Measurements from ENCODE around the gene MORF4L1.
"Not testable (repeated sequence)": the region's sequence is repeated elsewhere in the genome, so short reads cannot be mapped to it uniquely, and the experiment has no call there.

MORF4L1 gene

DNA sequence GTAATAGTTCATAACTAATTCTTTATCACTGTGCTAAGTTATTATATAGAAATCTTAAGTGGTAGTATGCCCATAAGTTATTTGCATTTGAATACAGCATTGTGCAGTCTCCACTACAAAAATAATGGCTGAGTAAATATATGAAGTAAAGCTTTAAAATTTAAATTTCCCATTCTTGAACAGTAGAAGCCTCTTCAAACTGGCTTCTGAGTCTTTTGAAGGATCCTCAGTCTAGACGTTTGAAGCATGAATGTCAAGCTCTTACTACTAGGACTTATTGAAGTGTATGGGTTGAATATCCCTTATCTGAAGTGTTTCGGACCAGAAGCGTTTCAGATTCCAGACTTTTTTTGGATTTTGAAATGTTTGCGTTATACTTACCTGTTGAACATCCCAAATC is 16.3 kb downstream of the MORF4L1 start:
- Histone ChIP-seq H3K4me3 (no peak overlapping the region), H3K27ac (no peak overlapping the region)

DNA sequence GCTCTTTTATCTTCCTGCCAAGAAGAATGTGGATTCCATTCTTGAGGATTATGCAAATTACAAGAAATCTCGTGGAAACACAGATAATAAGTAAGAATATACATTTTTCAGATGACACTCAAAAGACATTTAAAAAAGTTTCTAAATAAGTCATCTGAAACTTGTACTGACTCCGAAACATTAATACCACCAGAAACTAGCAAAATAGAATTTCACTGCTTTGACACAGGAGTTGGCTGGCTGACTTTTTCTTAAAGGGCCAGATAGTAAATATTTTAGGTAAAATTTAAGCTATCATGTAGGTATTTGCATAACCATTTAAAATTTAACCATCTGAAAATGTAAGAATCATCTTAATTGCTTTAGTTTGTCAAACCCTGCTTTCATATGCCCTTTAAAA is 20.8 kb downstream of the MORF4L1 start:
- H3K27ac ChIP-seq: no peak overlapping the region

DNA sequence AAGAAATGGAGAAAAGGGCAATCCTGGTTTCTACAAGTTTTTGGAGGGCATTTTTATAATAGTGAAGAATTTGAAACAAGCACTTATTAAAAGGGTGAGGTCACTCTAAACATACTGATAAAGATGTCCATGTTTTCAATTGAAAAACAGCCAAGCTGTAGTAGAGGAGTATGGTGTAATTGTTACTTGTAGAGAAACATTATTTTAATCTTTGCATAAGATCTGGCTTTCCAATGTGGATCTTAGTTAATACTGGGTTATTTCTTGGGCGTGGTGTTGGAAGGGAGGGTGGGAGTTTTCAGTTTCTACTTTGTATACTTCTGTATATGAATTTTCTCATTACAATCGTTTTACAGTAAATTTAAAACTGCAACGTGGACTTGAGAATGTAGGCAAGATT is 22.8 kb downstream of the MORF4L1 start:
- Histone ChIP-seq H3K4me3 (no peak overlapping the region), H3K27ac (no peak overlapping the region)

More for the DNA sequence above, 20.8 kb downstream of the MORF4L1 start:
- no peak overlapping the region for H3K4me3 ChIP-seq

DNA sequence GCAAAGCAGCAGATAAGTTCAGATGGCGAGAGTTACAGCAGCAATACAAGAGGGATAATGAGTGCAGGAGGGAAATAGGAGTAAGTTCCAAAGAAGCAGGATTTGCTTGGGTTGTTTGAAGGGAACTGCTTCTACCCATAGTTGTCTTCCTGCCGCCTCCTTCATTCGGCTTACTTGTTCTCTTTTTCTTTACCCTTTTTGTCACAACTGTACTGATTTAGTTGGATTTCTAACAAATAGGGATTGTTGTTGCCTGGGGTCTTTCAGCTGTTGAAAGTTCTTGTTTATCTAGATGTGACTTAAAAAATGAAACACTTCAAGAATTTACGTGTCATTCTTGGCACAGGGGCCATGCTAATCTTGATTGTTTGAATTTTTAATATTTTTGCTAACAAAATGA is 25.9 kb downstream of the MORF4L1 start:
- Histone ChIP-seq H3K4me3 (no peak overlapping the region), H3K27ac (no peak overlapping the region)

DNA sequence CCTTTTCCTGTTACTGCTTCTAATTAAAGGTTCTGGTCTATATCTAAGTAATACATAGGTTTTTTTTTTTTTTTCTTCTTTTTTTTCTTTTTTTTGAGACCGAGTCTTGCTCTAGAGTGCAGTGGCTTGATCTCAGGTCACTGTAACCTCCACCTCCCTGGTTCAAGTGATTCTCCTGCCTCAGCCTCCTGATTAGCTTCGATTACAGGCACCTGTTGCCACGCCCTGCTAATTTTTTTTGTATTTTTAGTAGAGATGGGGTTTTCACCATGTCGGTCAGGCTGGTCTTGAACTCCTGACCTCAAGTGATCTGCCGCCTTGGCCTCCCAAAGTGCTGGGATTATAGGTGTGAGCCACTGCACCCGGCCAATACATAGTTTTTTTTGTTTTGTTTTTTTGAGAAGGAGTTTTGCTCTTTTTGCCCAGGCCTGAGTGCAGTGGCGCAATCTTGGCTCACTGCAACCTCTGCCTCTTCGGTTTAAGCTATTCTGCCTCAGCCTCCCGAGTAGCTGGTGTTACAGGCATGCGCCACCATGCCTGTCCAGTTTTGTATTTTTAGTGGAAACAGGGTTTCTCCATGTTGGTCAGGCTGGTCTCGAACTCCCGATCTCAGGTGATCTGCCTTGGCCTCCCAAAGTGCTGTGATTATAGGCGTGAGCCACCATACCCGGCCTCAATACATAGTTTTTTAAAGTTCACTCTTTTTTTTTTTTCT is 28.3 kb downstream of the MORF4L1 start:
- H3K27ac ChIP-seq: not testable (repeated sequence)

DNA sequence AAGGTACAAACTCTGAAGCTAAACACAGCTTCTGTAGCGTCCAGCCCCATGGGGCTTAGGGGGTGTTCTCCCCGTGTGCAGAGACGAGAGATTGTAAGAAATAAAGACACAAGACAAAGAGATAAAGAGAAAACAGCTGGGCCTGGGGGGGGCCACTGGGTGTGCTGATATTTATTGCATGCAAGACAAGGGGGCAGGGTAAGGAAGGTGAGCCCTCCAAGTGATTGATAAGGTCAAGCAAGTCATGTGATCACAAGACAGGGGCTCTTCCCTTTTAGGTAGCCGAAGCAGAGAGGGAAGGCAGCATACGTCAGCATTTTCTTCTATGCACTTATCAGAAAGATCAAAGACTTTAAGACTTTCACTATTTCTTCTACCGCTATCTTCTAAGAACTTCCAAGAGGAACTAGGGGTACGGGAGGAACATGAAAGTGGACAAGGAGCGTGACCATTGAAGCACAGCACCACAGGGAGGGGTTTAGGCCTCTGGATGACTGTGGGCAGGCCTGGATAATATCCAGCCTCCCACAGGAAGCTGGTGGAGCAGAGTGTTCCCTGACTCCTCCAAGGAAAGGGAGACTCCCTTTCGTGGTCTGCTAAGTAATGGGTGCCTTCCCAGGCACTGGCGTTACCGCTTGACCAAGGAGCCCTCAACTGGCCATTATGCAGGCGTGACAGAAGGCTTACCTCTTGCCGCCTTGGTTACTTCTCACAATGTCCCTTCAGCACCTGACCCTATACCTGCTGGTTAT is 29.8 kb downstream of the MORF4L1 start:
- not testable (repeated sequence) for H3K4me3 ChIP-seq, H3K27ac ChIP-seq

More for the DNA sequence above, 28.3 kb downstream of the MORF4L1 start:
- H3K4me3 ChIP-seq: not testable (repeated sequence)

DNA sequence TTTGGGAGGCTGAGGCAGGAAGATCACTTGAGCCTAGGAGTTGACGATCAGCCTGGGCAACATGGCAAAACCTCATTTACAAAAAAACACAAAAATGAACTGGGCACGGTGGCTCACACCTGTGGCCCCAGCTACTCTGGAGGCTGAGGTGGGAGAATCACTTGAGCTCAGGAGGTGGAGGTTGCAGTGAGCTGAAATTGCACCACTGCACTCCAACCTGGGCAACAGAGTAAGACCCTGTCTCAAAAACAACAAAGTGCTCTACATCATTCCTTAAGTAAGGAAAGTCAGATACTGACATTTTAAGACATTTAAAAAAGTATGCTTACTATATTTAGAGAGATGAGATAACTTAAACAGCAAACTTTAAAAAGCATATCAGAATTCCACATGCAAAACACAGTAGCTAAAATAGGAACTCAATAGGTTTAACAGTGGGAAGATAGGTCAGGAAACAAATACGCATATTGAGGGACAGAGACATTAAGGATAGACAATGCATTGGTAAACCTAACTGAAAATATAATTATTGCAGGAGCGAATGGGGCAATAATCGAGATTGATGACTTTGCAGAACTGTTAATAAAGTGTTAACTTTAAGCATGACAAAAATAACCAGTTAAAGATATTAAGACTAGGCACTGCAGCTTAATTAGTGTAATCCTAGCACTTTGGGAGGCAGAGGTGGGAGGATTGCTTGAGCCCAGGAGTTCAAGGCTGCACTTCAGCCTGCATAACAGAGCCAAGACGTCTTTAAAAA is 32.1 kb downstream of the MORF4L1 start:
- Histone ChIP-seq H3K27ac (no peak overlapping the region), H3K4me3 (no peak overlapping the region)

DNA sequence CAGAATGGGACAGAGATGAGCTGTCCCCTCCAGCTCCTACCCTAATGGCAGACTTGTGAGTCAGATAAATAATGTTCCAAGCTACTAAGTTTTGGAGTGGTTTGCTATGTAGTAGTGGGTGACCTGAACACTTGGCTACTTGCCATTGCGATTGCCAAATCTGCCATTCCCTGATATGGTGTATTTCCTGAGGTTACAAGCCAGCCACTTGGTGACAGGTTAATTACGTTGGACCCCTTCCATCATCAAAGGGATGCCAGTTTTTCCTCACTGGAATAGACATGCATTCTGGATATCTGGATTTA is 33.6 kb downstream of the MORF4L1 start:
- H3K4me3 ChIP-seq: no peak overlapping the region
- H3K27ac ChIP-seq: no peak overlapping the region

GRCh38 chr15:78907577-78907976 is 34.9 kb downstream of the MORF4L1 start:
- peak overlapping the region in 1 of 21 experiments; percentile 33 for H3K27ac ChIP-seq

DNA sequence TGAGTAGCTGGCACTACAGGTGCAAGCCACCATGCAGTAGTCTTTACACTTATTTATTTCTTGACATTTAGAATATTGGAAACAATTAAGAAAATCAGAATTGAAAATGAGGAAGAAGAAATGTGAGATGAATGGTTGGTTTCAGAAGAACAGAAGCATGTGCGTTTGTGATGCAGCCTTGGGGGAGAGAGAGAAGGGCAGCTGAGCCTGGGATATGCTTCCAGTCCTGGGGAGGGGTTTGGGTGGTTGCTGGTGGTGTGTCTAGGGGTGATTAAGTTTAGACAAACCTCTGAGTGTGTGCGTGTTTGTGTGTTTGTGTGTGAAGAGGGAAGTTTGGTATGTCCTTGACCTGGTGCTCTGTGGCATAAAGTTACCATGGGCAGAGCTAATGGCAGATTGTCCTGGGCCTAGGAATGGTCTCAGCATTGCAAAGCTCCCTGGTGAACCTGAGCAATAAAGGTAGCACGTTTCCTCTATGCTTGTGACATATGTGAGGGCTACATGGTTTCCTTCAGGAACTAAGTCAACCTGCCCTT is 36.5 kb downstream of the MORF4L1 start:
- H3K27ac ChIP-seq: peak overlapping the region in 1 of 21 experiments; percentile 10
- H3K4me3 ChIP-seq: no peak overlapping the region

More at GRCh38 chr15:78907577-78907976, 34.9 kb downstream of the MORF4L1 start:
- no peak overlapping the region for H3K4me3 ChIP-seq

DNA sequence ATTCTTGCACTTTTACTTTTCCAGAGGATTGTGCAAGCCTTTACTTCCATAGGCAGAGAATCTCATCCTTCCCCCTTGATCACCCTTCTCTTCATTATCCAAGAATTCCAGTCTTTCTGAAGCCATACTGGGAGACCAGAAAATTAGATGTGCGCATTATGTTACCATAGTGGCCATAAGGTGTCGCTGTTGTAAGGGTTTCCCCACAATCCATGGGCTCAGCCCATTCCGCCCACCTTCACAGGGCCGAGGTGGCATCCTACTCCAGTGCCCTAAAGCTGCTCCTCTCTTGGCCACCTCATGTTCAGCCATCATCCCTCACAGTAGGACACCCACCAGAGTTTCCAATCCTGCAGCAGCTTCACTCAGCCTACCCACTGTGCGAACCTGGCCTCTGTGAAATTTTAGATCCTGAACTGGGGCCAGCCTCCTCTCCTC is 37.1 kb downstream of the MORF4L1 start:
- H3K27ac ChIP-seq: peak overlapping the region in 3 of 21 experiments; percentile 10 to 59 (median 36)
- no peak overlapping the region for H3K4me3 ChIP-seq

- Histone ChIP-seq H3K4me3 (no peak overlapping the region), H3K27ac (peak overlapping the region in 2 of 21 experiments; percentile 36 to 59)
Measured at GRCh38 chr15:78910271-78910670, 37.6 kb downstream of the MORF4L1 start.

- Histone ChIP-seq H3K4me3 (no peak overlapping the region), H3K27ac (no peak overlapping the region)
Measured at GRCh38 chr15:78912316-78912715, 39.6 kb downstream of the MORF4L1 start.

GRCh38 chr15:78913012-78913411 is 40.3 kb downstream of the MORF4L1 start:
- H3K27ac ChIP-seq: peak overlapping the region in 1 of 21 experiments; percentile 51
- H3K4me3 ChIP-seq: no peak overlapping the region

GRCh38 chr15:78914027-78914764 is 41.5 kb downstream of the MORF4L1 start:
- Histone ChIP-seq H3K4me3 (no peak overlapping the region), H3K27ac (peak overlapping the region in 9 of 21 experiments; percentile 6 to 82 (median 39))

DNA sequence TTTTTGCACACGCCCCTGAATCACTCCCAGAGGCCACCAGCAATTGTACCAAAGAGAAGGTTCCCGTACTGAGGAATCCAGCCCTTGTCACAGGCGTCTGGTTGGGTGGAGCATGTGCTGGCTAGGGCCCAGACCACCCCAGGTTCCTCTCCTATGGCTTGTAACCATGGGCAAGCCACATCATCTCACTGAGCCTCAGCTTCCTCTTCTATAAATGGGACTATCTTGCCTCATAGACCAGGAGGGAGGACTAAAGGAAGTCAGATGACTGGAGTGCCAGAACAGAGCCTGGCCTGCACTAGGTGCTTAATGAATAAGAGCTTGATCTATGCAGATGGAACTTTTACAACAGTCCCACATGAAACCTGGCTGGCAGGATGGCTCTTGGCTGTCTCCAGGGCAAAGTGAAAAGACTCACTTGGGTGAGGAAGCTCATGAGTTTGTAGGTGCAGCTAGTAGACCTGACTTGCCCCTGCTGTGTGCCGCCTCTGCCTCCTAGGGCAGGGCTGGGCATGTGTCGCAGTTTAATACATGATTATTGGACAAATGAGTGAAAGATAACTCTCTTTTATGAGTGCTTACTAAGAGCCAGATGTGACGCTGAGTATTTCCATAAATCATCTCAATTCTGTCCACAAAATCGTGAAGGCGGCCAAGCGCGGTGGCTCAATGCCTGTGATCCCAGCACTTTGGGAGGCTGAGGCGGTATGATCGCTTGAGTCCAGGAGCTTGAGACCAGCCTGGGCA is 42.8 kb downstream of the MORF4L1 start:
- Histone ChIP-seq H3K4me3 (no peak overlapping the region), H3K27ac (peak overlapping the region in 17 of 21 experiments; percentile 5 to 82 (median 59))

DNA sequence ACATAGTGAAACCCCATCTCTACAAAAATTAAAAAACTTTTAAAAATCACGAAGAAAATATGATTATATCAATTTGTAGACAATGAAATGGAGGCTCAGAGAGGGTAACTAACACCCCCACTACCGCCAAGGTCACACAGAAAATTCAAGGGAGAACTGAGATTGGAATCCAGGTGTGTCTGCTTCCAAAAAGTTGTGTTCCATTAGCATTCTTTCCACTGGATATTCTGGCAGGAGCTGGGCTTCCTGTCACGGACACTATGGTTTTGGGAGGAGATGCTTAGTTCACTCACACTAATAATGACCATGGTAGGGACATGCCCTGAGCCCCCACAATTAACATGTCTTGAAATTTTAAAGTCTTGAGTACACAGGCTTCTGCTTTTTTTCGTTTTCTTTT is 43.4 kb downstream of the MORF4L1 start:
- no peak overlapping the region for H3K4me3 ChIP-seq
- peak overlapping the region in 14 of 21 experiments; percentile 5 to 82 (median 56) for H3K27ac ChIP-seq

DNA sequence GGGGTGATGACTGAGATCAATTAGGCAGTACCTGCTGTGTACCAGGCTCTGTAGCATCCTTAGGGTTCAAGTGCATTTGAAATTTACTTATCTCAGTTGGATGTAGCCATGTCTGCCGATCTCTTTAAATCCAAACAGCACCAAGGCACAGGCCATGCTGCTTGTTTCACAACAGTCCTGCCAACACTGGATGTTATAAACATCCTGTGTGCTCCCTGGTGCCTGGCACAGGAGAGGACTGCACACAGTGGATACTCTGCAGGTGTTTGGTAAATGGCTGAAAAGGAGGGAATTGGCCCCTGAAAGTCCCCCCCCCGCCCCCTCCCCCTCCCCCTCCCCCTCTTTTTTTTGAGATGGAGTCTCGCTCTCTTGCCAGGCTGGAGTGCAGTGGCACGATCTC is 45.2 kb downstream of the MORF4L1 start:
- Histone ChIP-seq H3K4me3 (no peak overlapping the region), H3K27ac (no peak overlapping the region)

DNA sequence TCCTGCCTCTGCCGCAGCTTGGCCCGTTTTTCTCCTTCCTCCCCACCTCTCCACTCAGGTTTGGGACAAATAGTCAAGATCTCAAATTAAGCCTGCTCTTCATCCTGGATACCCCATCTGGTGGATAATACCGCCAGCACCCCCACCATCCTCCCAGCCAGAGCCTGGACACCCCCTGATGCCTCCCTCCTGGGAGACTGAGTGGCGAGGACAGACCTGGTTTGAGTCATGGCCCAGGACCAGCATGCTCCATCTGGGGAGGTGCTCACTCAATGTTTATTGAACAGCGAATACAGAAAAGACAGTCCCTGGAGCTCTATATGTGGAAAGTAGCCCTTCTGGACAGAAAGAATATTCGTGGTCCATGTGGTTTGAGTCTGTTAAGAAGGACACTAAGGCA is 48.8 kb downstream of the MORF4L1 start:
- Histone ChIP-seq H3K4me3 (no peak overlapping the region), H3K27ac (no peak overlapping the region)

Data from skin epidermis (tissue), 12 donors.